NAMALWA (cell line): Measurements from ENCODE around the gene LRRC27.

Experiments used
- DNase-seq: peaks from one replicate; pipeline ENCODE4 v3.0.0-alpha.2; 2015; ENCODE audit warnings: low spot score

The LRRC27 gene

GRCh38 chr10:132427006-132427771, 95.2 kb downstream of the LRRC27 start:
- DNase-seq: no peak

GRCh38 chr10:132427939-132428367, 96.0 kb downstream of the LRRC27 start:
- no peak for DNase-seq

- no peak for DNase-seq
Measured at GRCh38 chr10:132428486-132428995, 96.5 kb downstream of the LRRC27 start.
